ENCODE data around the gene AHCYL1. TPM values are rescaled to one million over a fixed set of nuclear protein-coding genes. Genes with fewer than 3 reads are reported as not detected.

AHCYL1 gene
- polyA plus RNA-seq, 1 donor (not counting 4 experiments of a cell fraction or from before 2014, with no cell fraction given): 64.8 TPM

DNA sequence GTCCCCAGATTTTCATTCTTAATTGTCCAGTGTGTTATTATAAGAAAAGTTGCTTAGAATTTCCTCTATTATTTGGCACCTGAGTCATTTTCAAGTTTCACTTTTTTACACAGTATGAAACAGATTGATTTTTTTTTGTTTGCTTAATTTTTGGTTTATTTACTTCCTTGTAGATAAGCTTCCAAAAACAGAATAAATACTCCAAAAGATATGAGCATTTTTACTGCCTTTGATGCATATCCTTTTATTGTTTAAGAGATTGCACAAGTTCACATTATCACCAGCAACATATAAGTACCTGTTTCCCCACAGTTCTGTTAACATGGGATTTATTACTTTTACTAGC, 36.3 kb upstream of the AHCYL1 start:
- Histone ChIP-seq H3K36me3 (ENCODE audit: control insufficient read depth in 2 of 2, extremely low read depth in 1 of 2, insufficient read depth in 2 of 2, low read length in 2 of 2) (no peaks in the 10 kb centered on the region), H3K9me1 (ENCODE audit: control insufficient read depth, extremely low read depth, insufficient read depth, low read length) (no peaks in the 10 kb centered on the region), H3K27ac (ENCODE audit: control insufficient read depth, insufficient read depth, low read length) (no peak overlapping the region), H3K27me3 (ENCODE audit: control insufficient read depth, extremely low read depth, insufficient read depth, low read length) (no peaks in the 10 kb centered on the region), H3K79me2 (ENCODE audit: control insufficient read depth, insufficient read depth, low read length) (no peaks in the 10 kb centered on the region), H3K4me2 (ENCODE audit: control insufficient read depth, extremely low read depth, insufficient read depth, low read depth, low read length) (no peak overlapping the region), H2AFZ (ENCODE audit: control insufficient read depth, low read length) (no peak overlapping the region), H3K4me1 (ENCODE audit: control insufficient read depth, extremely low read depth, insufficient read depth, low read length) (no peaks in the 10 kb centered on the region), H3K4me3 (ENCODE audit: control insufficient read depth in 2 of 3, extremely low read depth in 1 of 3, insufficient read depth in 2 of 3, low read depth in 1 of 3, low read length in 3 of 3) (no peak overlapping the region), H3K9ac (ENCODE audit: control insufficient read depth, extremely low read depth, insufficient read depth, low read length) (no peak overlapping the region), H4K20me1 (ENCODE audit: control insufficient read depth, extremely low read depth, insufficient read depth, low read length) (no peaks in the 10 kb centered on the region), H3K9me3 (ENCODE audit: control insufficient read depth, low read depth, low read length) (no peaks in the 10 kb centered on the region)
- DNase-seq (ENCODE audit: low read depth, low spot score) (no peak), FAIRE-seq (no peak)
- TF ChIP-seq CTCF (optimal IDR thresholded peaks at IDR 0.05 in 1 of 3, IDR thresholded peaks at IDR 0.05 in 1 of 3, conservative IDR thresholded peaks at IDR 0.05 in 1 of 3; ENCODE audit: extremely low read depth in 1 of 3, insufficient read depth in 2 of 3, low read length in 3 of 3): no peak
- no peak for TF ChIP-seq EZH2 (IDR thresholded peaks at IDR 0.05; ENCODE audit: low read length)
- dilution Hi-C loops (cut with MboI; ENCODE audit: extremely low pct_ligation_motif_present, low sequenced_read_pairs): no loop called here

DNA sequence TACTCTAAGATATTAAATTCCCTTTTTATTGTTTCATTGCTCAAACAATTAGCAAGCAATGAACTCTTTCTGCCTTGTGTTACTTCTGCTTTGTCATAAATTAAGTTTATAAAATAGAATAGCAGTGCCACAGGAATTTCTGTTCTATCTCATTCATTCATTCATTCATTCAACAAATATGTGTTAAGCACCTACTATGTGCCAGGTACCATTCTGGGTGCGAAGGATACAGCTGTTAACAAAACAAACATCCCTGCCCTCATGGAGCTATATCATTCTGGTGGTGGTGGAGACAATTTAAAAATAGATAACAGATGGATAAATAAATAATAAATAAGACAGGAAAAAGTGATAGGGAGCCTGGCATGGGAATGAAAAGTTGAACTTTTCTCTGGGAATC, 34.5 kb upstream of the AHCYL1 start:
- Histone ChIP-seq H3K4me1 (ENCODE audit: control insufficient read depth, extremely low read depth, insufficient read depth, low read length) (no peaks in the 10 kb centered on the region), H3K9me1 (ENCODE audit: control insufficient read depth, extremely low read depth, insufficient read depth, low read length) (no peaks in the 10 kb centered on the region), H3K36me3 (ENCODE audit: control insufficient read depth in 2 of 2, extremely low read depth in 1 of 2, insufficient read depth in 2 of 2, low read length in 2 of 2) (no peaks in the 10 kb centered on the region), H4K20me1 (ENCODE audit: control insufficient read depth, extremely low read depth, insufficient read depth, low read length) (no peaks in the 10 kb centered on the region), H3K4me2 (ENCODE audit: control insufficient read depth, extremely low read depth, insufficient read depth, low read depth, low read length) (no peak overlapping the region), H2AFZ (ENCODE audit: control insufficient read depth, low read length) (no peak overlapping the region), H3K4me3 (ENCODE audit: control insufficient read depth in 2 of 3, extremely low read depth in 1 of 3, insufficient read depth in 2 of 3, low read depth in 1 of 3, low read length in 3 of 3) (no peak overlapping the region), H3K9ac (ENCODE audit: control insufficient read depth, extremely low read depth, insufficient read depth, low read length) (no peak overlapping the region), H3K9me3 (ENCODE audit: control insufficient read depth, low read depth, low read length) (no peaks in the 10 kb centered on the region), H3K27ac (ENCODE audit: control insufficient read depth, insufficient read depth, low read length) (no peak overlapping the region), H3K27me3 (ENCODE audit: control insufficient read depth, extremely low read depth, insufficient read depth, low read length) (no peaks in the 10 kb centered on the region), H3K79me2 (ENCODE audit: control insufficient read depth, insufficient read depth, low read length) (no peaks in the 10 kb centered on the region)
- dilution Hi-C loops (cut with MboI; ENCODE audit: extremely low pct_ligation_motif_present, low sequenced_read_pairs): no loop called here
- FAIRE-seq (no peak), DNase-seq (ENCODE audit: low read depth, low spot score) (no peak)
- TF ChIP-seq EZH2 (IDR thresholded peaks at IDR 0.05; ENCODE audit: low read length) (no peak), CTCF (optimal IDR thresholded peaks at IDR 0.05 in 1 of 3, IDR thresholded peaks at IDR 0.05 in 1 of 3, conservative IDR thresholded peaks at IDR 0.05 in 1 of 3; ENCODE audit: extremely low read depth in 1 of 3, insufficient read depth in 2 of 3, low read length in 3 of 3) (no peak)
